HepG2 (cell line): ENCODE measurements around the gene CXCL3. TPM values are rescaled to one million over a fixed set of nuclear protein-coding genes. Genes with fewer than 3 reads are reported as not detected.
"Not testable (repeated sequence)": the region's sequence is repeated elsewhere in the genome, so short reads cannot be mapped to it uniquely, and the experiment has no call there.

Experiments
- ATAC-seq: fragments of 200-7000 bp; cut with Tn5 transposase; 3 replicates; pipeline ENCODE4 v1.9.1; 2020; ENCODE audit warnings: mild to moderate bottlenecking, moderate library complexity
- BruUV-seq: library from RNA; stranded (reverse); fragments of 400-500 nt; replicated peaks from 2 replicates; lab custom pipeline; 2021; lab: Mats Ljungman, UMichigan
- CTCF ChIA-PET: fragments of 300-600 bp; formaldehyde crosslinking; extraction: SDS; loops from one replicate; lab custom pipeline; 2021; ENCODE audit warnings: low total read pairs, inconsistent platforms, low intra/inter-chr PET ratio; lab: Yijun Ruan, JAX
- POLR2A ChIA-PET: fragments of 350-600 bp; sonication (Branson Sonifier 250); formaldehyde crosslinking; loops from one replicate; lab custom pipeline; 2020; ENCODE audit warnings: antibody characterized with exemption, inconsistent platforms; lab: Yijun Ruan, JAX
- DNase-seq: peaks from one replicate; pipeline ENCODE4 v3.0.0-alpha.2; 2015; ENCODE audit warnings: low spot score
- FAIRE-seq: peaks from 3 replicates; lab custom pipeline; 2011; peaks lifted over from hg19 to GRCh38; lab: Jason Lieb, UNC
- H2AFZ ChIP-seq: one replicate; pipeline ENCODE4 v1.6.1; 2011; ENCODE audit warnings: low read length, inconsistent platforms
- H3K27ac ChIP-seq: fragments of 300-600 bp; 3 replicates; pipeline ENCODE4 v1.8.0; 2011; ENCODE audit warnings: mixed run types, mild to moderate bottlenecking, mixed read lengths, low read length, inconsistent platforms; ENCODE audit not compliant: insufficient read depth; ENCODE audit errors: extremely low read length
- H3K27me3 ChIP-seq, 2 experiments: fragments of 200-600 bp in 1 of 2; 2 replicates in 1 of 2; 3 replicates in 1 of 2; pipeline versions ENCODE4 v1.6.0 to v1.8.0; 2011; ENCODE audit warnings: low read length in 2 of 2, mild to moderate bottlenecking in 2 of 2, moderate library complexity in 2 of 2, inconsistent platforms in 1 of 2; ENCODE audit not compliant: insufficient read depth in 2 of 2, control insufficient read depth in 1 of 2
- H3K36me3 ChIP-seq, 2 experiments: fragments of 200-600 bp in 1 of 2; replicated peaks in 1 of 2; 2 replicates in 1 of 2; 3 replicates in 1 of 2; pipeline versions ENCODE4 v1.5.1 to v1.8.0; 2011; ENCODE audit warnings: low read length in 2 of 2, inconsistent platforms in 1 of 2; ENCODE audit not compliant: insufficient read depth in 2 of 2, control insufficient read depth in 1 of 2
- H3K4me1 ChIP-seq: 2 replicates; pipeline ENCODE4 v1.5.1; 2012; ENCODE audit warnings: low read length, inconsistent platforms; ENCODE audit not compliant: insufficient read depth
- H3K4me2 ChIP-seq: 2 replicates; pipeline ENCODE4 v1.6.0; 2011; ENCODE audit warnings: low read depth, low read length, inconsistent platforms
- H3K4me3 ChIP-seq, 3 experiments: fragments of 200-600 bp in 1 of 3; sonication (generic), shearing (Covaris generic) in 1 of 3; replicated peaks in 1 of 3; 2 replicates each; pipeline ENCODE4 v1.5.1; 2011 to 2016; ENCODE audit warnings: low read length in 3 of 3, inconsistent platforms in 2 of 3, low read depth in 2 of 3, mild to moderate bottlenecking in 2 of 3, control low read depth in 1 of 3, mixed read lengths in 1 of 3; ENCODE audit not compliant: insufficient read depth in 1 of 3
- H3K79me2 ChIP-seq: one replicate; pipeline ENCODE4 v1.6.1; 2011; ENCODE audit warnings: low read length, inconsistent platforms; ENCODE audit not compliant: insufficient read depth
- H3K9ac ChIP-seq: 2 replicates; pipeline ENCODE4 v1.6.0; 2011; ENCODE audit warnings: mild to moderate bottlenecking, low read depth, low read length, inconsistent platforms; ENCODE audit not compliant: insufficient read depth
- H3K9me3 ChIP-seq: 2 replicates; pipeline ENCODE4 v1.5.1; 2012; ENCODE audit warnings: mild to moderate bottlenecking, low read length
- H4K20me1 ChIP-seq: 2 replicates; pipeline ENCODE4 v1.6.0; 2011; ENCODE audit warnings: inconsistent platforms, mild to moderate bottlenecking, low read length, moderate library complexity; ENCODE audit not compliant: insufficient read depth
- FOXK1 ChIP-seq: sonication (generic); formaldehyde crosslinking; IDR thresholded peaks from 2 replicates; pipeline ENCODE4 v1.4.0; 2020; ENCODE audit warnings: low read depth, missing genetic modification reagents, borderline replicate concordance
- JARID2 ChIP-seq: sonication (generic); formaldehyde crosslinking; IDR thresholded peaks from 2 replicates; pipeline ENCODE4 v1.8.1; 2023; ENCODE audit warnings: missing genetic modification reagents, inconsistent platforms; ENCODE audit not compliant: insufficient replicate concordance
- NR1H2 ChIP-seq: sonication (generic); formaldehyde crosslinking; IDR thresholded peaks from 2 replicates; pipeline ENCODE4 v1.8.1; 2022; ENCODE audit warnings: low read depth, missing genetic modification reagents, borderline replicate concordance
- PLRG1 ChIP-seq: fragments of 450-650 bp; conservative IDR thresholded peaks from 2 replicates; pipeline ENCODE4 v1.6.1; 2016
- ZBTB34 ChIP-seq: sonication (generic); formaldehyde crosslinking; IDR thresholded peaks from 2 replicates; pipeline ENCODE4 v1.8.0; 2022; ENCODE audit warnings: mild to moderate bottlenecking, missing genetic modification reagents
- ZNF407 ChIP-seq: sonication (generic); formaldehyde crosslinking; IDR thresholded peaks from one replicate; pipeline ENCODE4 v1.5.1; 2020; ENCODE audit warnings: mild to moderate bottlenecking, missing genetic modification reagents; ENCODE audit errors: not compliant biosample characterization
- WGBS: methylation state at CpG from one replicate; pipeline ENCODE4 v1.1.6; 2017; ENCODE audit warnings: low lambda C conversion rate; 5-methylcytosine and 5-hydroxymethylcytosine counted together
- in situ Hi-C: cut with HindIII; loops from 2 replicates; pipeline ENCODE4 v1.10.0; 2017; ENCODE audit warnings: low pct_unique_long_range_greater_than_20kb; ENCODE audit not compliant: extremely low pct_ligation_motif_present
- intact Hi-C: fragments of 100-400 bp; cut with micrococcal nuclease; formaldehyde crosslinking; loops from one replicate; pipeline ENCODE4 v1.10.0; 2022; ENCODE audit not compliant: unreplicated experiment
- polyA plus RNA-seq, 8 experiments: library from polyadenylated mRNA; depleted of rRNA in 3 of 8; stranded (reverse) in 7 of 8; unstranded in 1 of 8; fragments of >200 nt; fragmentation: Illumina TruSeq in 4 of 8; extraction: Trizol in 4 of 8; gene quantifications; 2 replicates each; pipeline versions ENCODE4 v1.2.1 to v1.2.3, GENCODE V29; 2011 to 2016; ENCODE audit warnings: low read depth in 4 of 8, missing spikeins in 1 of 8, mixed read lengths in 1 of 8; ENCODE audit not compliant: insufficient read depth in 1 of 8
- total RNA-seq, 5 experiments: library from RNA; depleted of rRNA; stranded (reverse); fragments of >200 nt; fragmentation: Illumina TruSeq; extraction: Trizol; gene quantifications; 2 replicates each; pipeline ENCODE4 v1.2.3, GENCODE V29; 2016; ENCODE audit warnings: low read depth in 1 of 5

The CXCL3 gene
- total and polyA plus RNA-seq, 2 of the 13 experiments (the other 11 are each of a cell fraction or from before 2014, with no cell fraction given): 0.13 TPM; not detected in 1

GRCh38 chr4:74081035-74081434 is 42.5 kb upstream of the CXCL3 start (continued):
- TF ChIP-seq ZNF407 (no peak), JARID2 (CRISPR knock-in tag) (no peak), ZBTB34 (CRISPR knock-in tag) (no peak), PLRG1 (no peak), FOXK1 (no peak), NR1H2 (CRISPR knock-in tag) (no peak)

- WGBS: 46% methylated on average over 2 of the region's 2 CpGs
- H3K9me3 ChIP-seq, H3K27ac ChIP-seq, H3K4me3 ChIP-seq, H3K27me3 ChIP-seq, H3K36me3 ChIP-seq, H3K9ac ChIP-seq, in situ Hi-C loops, BruUV-seq, CTCF ChIA-PET, H3K4me2 ChIP-seq, POLR2A ChIA-PET, FAIRE-seq, ATAC-seq, H4K20me1 ChIP-seq, H3K79me2 ChIP-seq, H2AFZ ChIP-seq, H3K4me1 ChIP-seq, intact Hi-C loops, DNase-seq: not testable (repeated sequence)
Measured at GRCh38 chr4:74080351-74080750, 41.9 kb upstream of the CXCL3 start.

- H2AFZ ChIP-seq, FAIRE-seq, H3K4me1 ChIP-seq, H3K9me3 ChIP-seq, H3K27ac ChIP-seq, H4K20me1 ChIP-seq, in situ Hi-C loops, intact Hi-C loops, DNase-seq, CTCF ChIA-PET, ATAC-seq, H3K27me3 ChIP-seq, BruUV-seq, H3K4me3 ChIP-seq, H3K79me2 ChIP-seq, H3K4me2 ChIP-seq, H3K9ac ChIP-seq, POLR2A ChIA-PET, H3K36me3 ChIP-seq: not testable (repeated sequence)
- WGBS: 38% methylated on average over 2 of the region's 2 CpGs
Measured at GRCh38 chr4:74079024-74079423, 40.5 kb upstream of the CXCL3 start.
